OCI-LY3 (cell line): ENCODE results near the gene TECTA.

Source experiments
- H2AFZ ChIP-seq: fragments of 200-600, 300-600 bp; shearing (Covaris generic); 2 replicates; pipeline ENCODE4 v1.6.0; 2014; ENCODE audit warnings: antibody characterized with exemption, low read depth, low read length
- H3K27ac ChIP-seq: fragments of 200-600, 300-600 bp; sonication (generic); 2 replicates; pipeline ENCODE4 v1.5.1; 2014; ENCODE audit warnings: mild to moderate bottlenecking, low read length, moderate library complexity, mixed read lengths
- H3K27me3 ChIP-seq: fragments of 200-600, 300-600 bp; sonication (generic); 2 replicates; pipeline ENCODE4 v1.6.1; 2014; ENCODE audit warnings: low read depth, low read length, mixed read lengths
- H3K36me3 ChIP-seq: fragments of 200-600, 300-600 bp; sonication (generic); replicated peaks from 2 replicates; pipeline ENCODE3; 2014; ENCODE audit warnings: low read depth, low read length, mixed read lengths
- H3K4me1 ChIP-seq: fragments of 300-600, 200-600 bp; sonication (generic); 2 replicates; pipeline ENCODE4 v1.6.1; 2014; ENCODE audit warnings: low read length, mixed read lengths
- H3K4me2 ChIP-seq: fragments of 200-600, 300-600 bp; sonication (generic); 2 replicates; pipeline ENCODE4 v1.6.1; 2014; ENCODE audit warnings: low read length, mixed read lengths
- H3K4me3 ChIP-seq: fragments of 300-600, 200-600 bp; sonication (generic); 2 replicates; pipeline ENCODE4 v1.5.1; 2014; ENCODE audit warnings: antibody characterized with exemption, mild to moderate bottlenecking, low read length, moderate library complexity
- H3K79me2 ChIP-seq: fragments of 300-600, 200-600 bp; shearing (Covaris generic); 2 replicates; pipeline ENCODE4 v1.6.1; 2014; ENCODE audit warnings: mild to moderate bottlenecking, low read length, mixed read lengths
- H3K9ac ChIP-seq: fragments of 300-600, 200-600 bp; shearing (Covaris generic); 2 replicates; pipeline ENCODE4 v1.6.0; 2014; ENCODE audit warnings: mild to moderate bottlenecking, low read length, moderate library complexity
- H3K9me3 ChIP-seq: fragments of 200-600, 300-600 bp; shearing (Covaris generic); 2 replicates; pipeline ENCODE4 v1.6.1; 2014; ENCODE audit warnings: low read length, mixed read lengths; ENCODE audit not compliant: insufficient read depth
- H4K20me1 ChIP-seq: fragments of 200-600, 300-600 bp; sonication (generic); 2 replicates; pipeline ENCODE4 v1.6.1; 2016; ENCODE audit warnings: low read length, mixed read lengths; ENCODE audit not compliant: insufficient read depth
- CTCF ChIP-seq: fragments of 200-600, 300-600 bp; sonication (generic); IDR thresholded peaks from 2 replicates; pipeline ENCODE4 v1.5.1; 2014; ENCODE audit warnings: antibody characterized with exemption, low read length, low read depth
- EZH2phosphoT487 ChIP-seq: fragments of 200-600 bp; shearing (Covaris generic); IDR thresholded peaks from 2 replicates; pipeline ENCODE4 v1.6.1; 2018; ENCODE audit warnings: antibody characterized with exemption, mixed run types, low read depth

TECTA gene

GRCh38 chr11:121067962-121068647 lies 32.9 kb upstream of the TECTA start:
- Histone ChIP-seq H3K9ac (no peak overlapping the region), H3K4me2 (peak overlapping the region; percentile 15), H3K4me1 (peaks cover 11% of the 10 kb centered on the region), H3K79me2 (no peaks in the 10 kb centered on the region), H4K20me1 (no peaks in the 10 kb centered on the region; the same call in 1 of the 2 replicates), H3K36me3 (peaks cover 24% of the 10 kb centered on the region), H3K27me3 (no peaks in the 10 kb centered on the region), H3K4me3 (no peak overlapping the region), H3K27ac (no peak overlapping the region), H2AFZ (no peak overlapping the region), H3K9me3 (no peaks in the 10 kb centered on the region)
- TF ChIP-seq CTCF (no peak), EZH2phosphoT487 (no peak)

- Histone ChIP-seq H4K20me1 (no peaks in the 10 kb centered on the region; the same call in 1 of the 2 replicates), H3K4me3 (no peak overlapping the region), H3K4me2 (no peak overlapping the region), H2AFZ (no peak overlapping the region), H3K27me3 (no peaks in the 10 kb centered on the region), H3K9me3 (no peaks in the 10 kb centered on the region), H3K36me3 (peaks cover 24% of the 10 kb centered on the region), H3K9ac (no peak overlapping the region), H3K79me2 (no peaks in the 10 kb centered on the region), H3K27ac (no peak overlapping the region), H3K4me1 (peaks cover 11% of the 10 kb centered on the region)
- TF ChIP-seq CTCF (no peak), EZH2phosphoT487 (no peak)
Measured at GRCh38 chr11:121068787-121069186, 32.3 kb upstream of the TECTA start.

GRCh38 chr11:121070951-121071845 lies 29.8 kb upstream of the TECTA start:
- Histone ChIP-seq H3K4me1 (peaks cover 11% of the 10 kb centered on the region), H4K20me1 (no peaks in the 10 kb centered on the region; the same call in 1 of the 2 replicates), H3K27ac (no peak overlapping the region), H3K4me2 (no peak overlapping the region), H3K79me2 (no peaks in the 10 kb centered on the region), H3K9me3 (no peaks in the 10 kb centered on the region), H3K9ac (no peak overlapping the region), H2AFZ (no peak overlapping the region), H3K36me3 (peaks cover 25% of the 10 kb centered on the region), H3K4me3 (no peak overlapping the region), H3K27me3 (no peaks in the 10 kb centered on the region)
- no peak for TF ChIP-seq CTCF
- TF ChIP-seq EZH2phosphoT487: no peak

- no peaks in the 10 kb centered on the region for H3K79me2 ChIP-seq
- no peak overlapping the region for H3K27ac ChIP-seq
- no peaks in the 10 kb centered on the region for H3K9me3 ChIP-seq
- no peak overlapping the region for H3K4me2 ChIP-seq
- H3K4me1 ChIP-seq: peaks cover 11% of the 10 kb centered on the region
- H3K9ac ChIP-seq: no peak overlapping the region
- TF ChIP-seq CTCF (no peak), EZH2phosphoT487 (no peak)
- H3K4me3 ChIP-seq: no peak overlapping the region
- no peaks in the 10 kb centered on the region; the same call in 1 of the 2 replicates for H4K20me1 ChIP-seq
- H3K36me3 ChIP-seq: peaks cover 24% of the 10 kb centered on the region
- no peaks in the 10 kb centered on the region for H3K27me3 ChIP-seq
- no peak overlapping the region for H2AFZ ChIP-seq
Measured at GRCh38 chr11:121071846-121072450, 29.1 kb upstream of the TECTA start.
